ENCODE measurements around the gene ATP5F1E. TPM values are rescaled to one million over a fixed set of nuclear protein-coding genes. Genes with fewer than 3 reads are reported as not detected.
"Not testable (repeated sequence)": the region's sequence is repeated elsewhere in the genome, so short reads cannot be mapped to it uniquely, and the experiment has no call there.

ATP5F1E gene
- total RNA-seq, 2 donors from 2014 or later: 75.0 to 94.1 TPM

GRCh38 chr20:59013959-59014608 is 18.1 kb downstream of the ATP5F1E start:
- H3K9ac ChIP-seq (ENCODE audit: low read depth in 2 of 2, low read length in 2 of 2): no peak overlapping the region
- no peak overlapping the region for H3K4me3 ChIP-seq
- intact Hi-C loops (cut with DNase I): no loop called here
- H3K36me3 ChIP-seq: no peaks in the 10 kb centered on the region
- no peak overlapping the region for H3K27ac ChIP-seq
- no peak for DNase-seq
- no peak for TF ChIP-seq CTCF (IDR thresholded peaks at IDR 0.05)
- no peaks in the 10 kb centered on the region for H3K27me3 ChIP-seq
- H3K4me1 ChIP-seq: no peaks in the 10 kb centered on the region
- no peaks in the 10 kb centered on the region for H3K9me3 ChIP-seq

- no peak overlapping the region for H3K4me3 ChIP-seq
- TF ChIP-seq CTCF (IDR thresholded peaks at IDR 0.05): no peak
- H3K9me3 ChIP-seq: no peaks in the 10 kb centered on the region
- no peak overlapping the region for H3K27ac ChIP-seq
- no peaks in the 10 kb centered on the region for H3K4me1 ChIP-seq
- H3K9ac ChIP-seq (ENCODE audit: low read depth in 2 of 2, low read length in 2 of 2): no peak overlapping the region
- DNase-seq: no peak
- H3K27me3 ChIP-seq: no peaks in the 10 kb centered on the region
- intact Hi-C loops (cut with DNase I): no loop called here
- H3K36me3 ChIP-seq: no peaks in the 10 kb centered on the region
Measured at GRCh38 chr20:59013031-59013951, 18.8 kb downstream of the ATP5F1E start.

GRCh38 chr20:59011874-59012157 is 20.3 kb downstream of the ATP5F1E start:
- H3K4me3 ChIP-seq; H3K27ac ChIP-seq; H3K36me3 ChIP-seq; H3K4me1 ChIP-seq; H3K9ac ChIP-seq (ENCODE audit: low read depth in 2 of 2, low read length in 2 of 2); intact Hi-C loops (cut with DNase I); DNase-seq; H3K9me3 ChIP-seq; H3K27me3 ChIP-seq: not testable (repeated sequence)

- H3K36me3 ChIP-seq: no peaks in the 10 kb centered on the region
- H3K4me3 ChIP-seq: no peak overlapping the region
- H3K27ac ChIP-seq: no peak overlapping the region
- DNase-seq: no peak
- no peaks in the 10 kb centered on the region for H3K9me3 ChIP-seq
- no peaks in the 10 kb centered on the region for H3K27me3 ChIP-seq
- no peak overlapping the region for H3K9ac ChIP-seq (ENCODE audit: low read depth in 2 of 2, low read length in 2 of 2)
- H3K4me1 ChIP-seq: peaks cover 3% of the 10 kb centered on the region
- intact Hi-C loops (cut with DNase I): no loop called here
- no peak for TF ChIP-seq CTCF (IDR thresholded peaks at IDR 0.05)
Measured at GRCh38 chr20:59010995-59011873, 20.9 kb downstream of the ATP5F1E start.

GRCh38 chr20:59010321-59010994 is 21.7 kb downstream of the ATP5F1E start:
- no peak overlapping the region for H3K4me3 ChIP-seq
- DNase-seq: peak; percentile 72
- H3K9ac ChIP-seq (ENCODE audit: low read depth in 2 of 2, low read length in 2 of 2): peak overlapping the region in 1 of 2 donors; percentile 47
- TF ChIP-seq CTCF (IDR thresholded peaks at IDR 0.05): no peak
- no peak overlapping the region for H3K27ac ChIP-seq
- no peaks in the 10 kb centered on the region for H3K9me3 ChIP-seq
- intact Hi-C loops (cut with DNase I): no loop called here
- no peaks in the 10 kb centered on the region for H3K27me3 ChIP-seq
- no peaks in the 10 kb centered on the region for H3K36me3 ChIP-seq
- H3K4me1 ChIP-seq: peaks cover 11% of the 10 kb centered on the region

Measured in colonic mucosa (tissue), 4 donors.